IPS-18c (cell line): ENCODE data around the gene LNPEP.

Experiments
- H3K4me3 ChIP-seq: 2 replicates; pipeline ENCODE4 v1.7.0; 2013; ENCODE audit warnings: low read depth, mild to moderate bottlenecking, low read length, moderate library complexity; ENCODE audit not compliant: insufficient read depth
- H3K9me3 ChIP-seq: one replicate; pipeline ENCODE4 v1.6.1; 2013; ENCODE audit warnings: mild to moderate bottlenecking, low read length, moderate library complexity; ENCODE audit not compliant: control insufficient read depth, insufficient read depth

LNPEP gene

DNA sequence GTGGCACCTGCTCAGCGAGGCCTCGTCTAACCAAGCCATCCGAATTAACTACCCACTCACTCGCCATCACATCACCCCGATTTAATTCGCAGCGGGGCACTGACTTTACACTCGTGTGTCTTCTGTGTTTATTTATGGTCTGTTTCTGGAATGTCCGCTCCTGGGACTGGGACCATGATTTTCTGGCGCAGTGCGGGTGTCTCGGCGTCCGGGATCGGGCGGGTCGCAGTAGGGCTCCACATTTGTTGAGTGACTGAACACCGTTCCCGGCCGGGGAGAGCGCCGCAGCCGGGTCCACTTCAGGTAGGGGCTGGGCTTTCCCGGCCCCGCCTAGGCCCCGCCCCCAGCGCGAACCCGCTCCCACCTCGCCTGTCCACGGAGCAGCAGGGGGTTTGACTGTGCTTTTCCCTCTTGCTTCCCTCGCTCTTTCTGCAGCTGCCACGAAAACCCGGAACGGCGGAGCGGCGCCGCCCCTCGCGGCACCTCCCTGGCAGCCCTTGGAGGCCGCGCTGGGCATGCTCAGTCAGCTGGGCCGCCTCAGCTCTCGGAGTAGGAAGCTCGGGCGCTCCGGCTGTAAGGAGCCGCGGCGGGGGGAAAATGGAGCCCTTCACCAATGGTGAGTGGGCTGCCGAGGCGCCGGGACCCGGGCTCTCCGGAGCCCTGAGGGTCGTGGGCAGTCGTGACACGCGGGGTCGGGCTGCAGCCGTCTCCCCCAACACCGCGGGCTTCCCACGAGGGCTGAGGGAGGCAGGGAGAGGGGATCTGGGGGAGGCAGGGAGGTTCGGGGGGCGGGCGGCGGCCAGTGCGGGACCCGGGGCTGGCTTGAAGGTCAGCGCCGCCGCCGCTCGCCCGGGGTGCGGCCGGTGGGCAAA is at the start of gene LNPEP:
LNPEP (plus strand) TSS at position 522 of the 872 bp plus-strand sequence; CDS start at position 598, 76 bp downstream.
- Histone ChIP-seq H3K9me3 (no peaks in the 10 kb centered on the region), H3K4me3 (peak within 1 kb of the TSS; percentile 73)

- no peaks in the 10 kb centered on the region for H3K9me3 ChIP-seq
- no peak overlapping the region for H3K4me3 ChIP-seq
These were observed 42.5 kb upstream of the LNPEP start for GRCh38 chr5:96893342-96893741.

DNA sequence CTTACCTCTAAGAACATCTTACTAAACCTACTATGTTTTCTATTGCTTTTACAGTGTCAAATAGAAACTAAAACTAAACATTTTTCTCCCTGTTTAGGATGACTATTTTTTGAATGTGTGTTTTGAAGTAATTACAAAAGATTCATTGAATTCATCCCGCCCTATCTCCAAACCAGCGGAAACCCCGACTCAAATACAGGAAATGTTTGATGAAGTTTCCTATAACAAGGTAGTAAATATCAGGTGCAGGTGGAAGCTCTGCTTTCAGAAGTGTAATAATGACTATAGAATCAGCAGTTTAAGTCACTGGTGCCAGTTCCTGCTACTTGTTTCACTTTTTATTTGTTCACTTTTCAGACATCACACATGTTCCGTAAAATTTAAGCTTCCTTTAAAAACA is 39.6 kb upstream of the LNPEP start:
- Histone ChIP-seq H3K4me3 (no peak overlapping the region), H3K9me3 (no peaks in the 10 kb centered on the region)

DNA sequence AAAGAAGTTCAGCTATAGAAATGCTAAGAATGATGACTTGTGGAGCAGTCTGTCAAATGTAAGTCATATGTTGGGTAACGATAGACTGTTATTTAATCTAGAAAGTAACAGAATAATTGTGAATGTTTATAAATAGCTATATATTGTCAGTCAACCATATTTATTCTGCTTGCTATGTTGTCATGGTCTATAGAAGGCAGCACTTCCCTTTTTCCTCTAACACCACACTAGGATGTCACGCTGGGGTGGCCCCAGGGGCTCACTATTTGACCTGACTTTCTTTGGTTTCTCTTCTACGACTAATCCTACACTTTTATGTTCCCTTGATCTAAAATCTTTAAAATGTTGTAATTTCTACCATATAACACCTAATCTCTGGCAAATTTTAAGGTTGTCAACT is 39.1 kb upstream of the LNPEP start:
- H3K9me3 ChIP-seq: no peaks in the 10 kb centered on the region
- no peak overlapping the region for H3K4me3 ChIP-seq

DNA sequence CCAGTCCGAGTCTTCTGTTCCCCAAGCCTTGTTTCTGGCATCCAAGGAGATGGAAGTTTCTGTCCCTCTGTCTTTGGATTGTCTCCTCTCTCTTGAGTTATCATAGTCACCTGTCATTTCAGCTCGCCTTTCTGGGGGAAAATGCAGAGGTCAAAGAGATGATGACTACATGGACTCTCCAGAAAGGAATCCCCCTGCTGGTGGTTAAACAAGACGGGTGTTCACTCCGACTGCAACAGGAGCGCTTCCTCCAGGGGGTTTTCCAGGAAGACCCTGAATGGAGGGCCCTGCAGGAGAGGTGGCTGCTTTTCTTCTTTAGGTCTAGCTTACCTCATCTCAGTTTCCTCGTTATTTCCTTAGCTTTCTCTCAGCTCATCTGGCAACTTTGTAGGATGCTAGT is 34.5 kb upstream of the LNPEP start:
- no peak overlapping the region for H3K4me3 ChIP-seq
- no peaks in the 10 kb centered on the region for H3K9me3 ChIP-seq

DNA sequence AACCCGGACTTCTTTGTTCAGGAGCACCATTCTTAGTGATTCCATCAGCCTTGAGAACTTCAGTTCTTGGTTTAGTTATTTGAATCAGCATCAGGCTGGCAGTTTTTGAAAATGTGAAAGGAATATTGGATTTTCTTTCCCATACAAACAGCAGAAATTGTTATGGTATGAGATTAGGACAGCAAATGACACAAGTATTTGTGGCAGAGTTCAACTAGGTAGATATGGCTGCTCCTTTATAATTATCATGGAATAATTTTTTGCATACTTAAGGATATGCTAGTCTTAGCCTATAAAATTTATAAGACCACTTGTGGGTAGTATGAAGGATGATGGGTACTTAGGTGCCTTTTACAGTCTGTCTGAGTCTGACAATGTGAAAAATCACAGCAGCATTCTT is 34.0 kb upstream of the LNPEP start:
- H3K4me3 ChIP-seq: no peak overlapping the region

DNA sequence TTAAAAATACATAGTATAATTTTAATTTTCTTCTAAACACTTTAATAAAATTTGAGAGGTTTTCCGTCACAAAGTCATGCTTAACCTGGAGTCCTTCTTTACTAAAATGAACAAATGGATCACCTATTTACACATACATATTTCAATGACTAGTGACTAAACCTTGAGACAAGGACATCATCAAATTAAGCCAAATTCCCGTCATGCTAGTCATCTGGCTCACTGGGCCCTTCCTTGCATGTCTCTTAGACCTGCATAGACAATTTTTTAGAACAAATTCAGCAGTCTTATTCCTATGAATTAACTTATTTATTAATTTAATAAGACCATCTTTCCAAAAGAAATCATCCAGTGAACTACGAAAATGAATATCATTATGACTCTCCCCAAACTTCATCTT is 33.0 kb upstream of the LNPEP start:
- no peaks in the 10 kb centered on the region for H3K9me3 ChIP-seq
- H3K4me3 ChIP-seq: no peak overlapping the region

More for the DNA sequence above, 34.0 kb upstream of the LNPEP start:
- H3K9me3 ChIP-seq: no peaks in the 10 kb centered on the region

- no peaks in the 10 kb centered on the region for H3K9me3 ChIP-seq
- H3K4me3 ChIP-seq: no peak overlapping the region
These were observed 32.6 kb upstream of the LNPEP start for GRCh38 chr5:96903300-96903699.

- H3K4me3 ChIP-seq: no peak overlapping the region
- no peaks in the 10 kb centered on the region for H3K9me3 ChIP-seq
These were observed 31.6 kb upstream of the LNPEP start for GRCh38 chr5:96904054-96904931.

DNA sequence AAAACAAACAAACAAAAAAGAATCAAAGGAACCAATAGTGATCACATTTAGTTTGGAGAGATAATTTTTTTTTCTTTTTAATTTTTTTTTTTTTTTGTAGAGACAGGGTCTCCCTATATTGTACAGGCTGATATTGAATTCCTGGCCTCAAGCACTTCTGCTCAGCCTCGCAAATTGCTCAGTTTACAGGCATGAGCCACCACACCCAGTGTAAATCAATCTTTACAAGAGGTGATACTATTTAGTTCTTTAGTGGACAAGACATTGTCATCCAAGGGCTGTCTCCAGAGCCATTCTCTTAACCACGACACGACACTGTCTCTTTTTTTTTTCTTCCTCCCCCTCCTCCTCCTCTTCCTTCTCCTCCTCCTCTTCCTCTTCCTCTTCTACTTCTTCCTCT is 30.0 kb upstream of the LNPEP start:
- no peak overlapping the region for H3K4me3 ChIP-seq
- H3K9me3 ChIP-seq: no peaks in the 10 kb centered on the region

- no peak overlapping the region for H3K4me3 ChIP-seq
These were observed 26.9 kb upstream of the LNPEP start for GRCh38 chr5:96909003-96909402.

DNA sequence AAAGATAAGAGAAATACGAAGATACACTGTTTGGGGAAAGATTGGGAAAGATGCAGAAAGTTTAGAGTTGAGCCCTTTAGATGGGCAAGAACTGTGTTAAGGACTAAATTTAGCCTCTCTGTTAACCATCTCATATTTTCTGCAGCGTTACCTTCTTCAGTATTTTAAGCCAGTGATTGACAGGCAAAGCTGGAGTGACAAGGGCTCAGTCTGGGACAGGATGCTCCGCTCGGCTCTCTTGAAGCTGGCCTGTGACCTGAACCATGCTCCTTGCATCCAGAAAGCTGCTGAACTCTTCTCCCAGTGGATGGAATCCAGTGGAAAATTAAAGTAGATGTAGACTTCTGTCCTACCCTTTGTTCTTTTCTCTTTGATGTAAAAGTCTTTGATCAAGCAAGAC is 26.4 kb upstream of the LNPEP start:
- no peaks in the 10 kb centered on the region for H3K9me3 ChIP-seq
- no peak overlapping the region for H3K4me3 ChIP-seq

More at GRCh38 chr5:96909003-96909402, 26.9 kb upstream of the LNPEP start:
- no peaks in the 10 kb centered on the region for H3K9me3 ChIP-seq

- Histone ChIP-seq H3K9me3 (no peaks in the 10 kb centered on the region), H3K4me3 (no peak overlapping the region)
These were observed 24.7 kb upstream of the LNPEP start for GRCh38 chr5:96911139-96911538.

- no peaks in the 10 kb centered on the region for H3K9me3 ChIP-seq
- H3K4me3 ChIP-seq: no peak overlapping the region
These were observed 22.6 kb upstream of the LNPEP start for GRCh38 chr5:96913233-96913632.

DNA sequence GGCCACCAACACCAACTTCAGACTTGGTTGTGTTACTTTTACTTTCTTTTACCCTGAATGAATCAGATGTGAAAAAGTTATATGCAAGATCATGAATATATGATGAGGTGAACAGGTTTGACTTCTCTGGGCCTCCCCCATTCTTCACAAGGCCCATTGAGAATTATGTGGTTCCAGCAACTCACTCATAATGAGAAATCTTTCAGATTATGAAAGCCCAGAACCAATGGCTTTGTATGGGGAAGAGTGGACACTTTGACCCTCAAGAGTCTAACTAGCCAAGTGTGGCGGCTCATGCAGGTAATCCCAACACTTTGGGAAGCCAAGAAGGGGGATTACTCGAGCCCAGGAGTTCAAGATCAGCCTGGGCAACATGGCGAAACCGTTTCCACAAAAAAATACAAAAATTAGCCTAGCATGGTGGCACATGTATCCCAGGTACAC is 16.1 kb upstream of the LNPEP start:
- no peak overlapping the region for H3K4me3 ChIP-seq
- H3K9me3 ChIP-seq: no peaks in the 10 kb centered on the region

DNA sequence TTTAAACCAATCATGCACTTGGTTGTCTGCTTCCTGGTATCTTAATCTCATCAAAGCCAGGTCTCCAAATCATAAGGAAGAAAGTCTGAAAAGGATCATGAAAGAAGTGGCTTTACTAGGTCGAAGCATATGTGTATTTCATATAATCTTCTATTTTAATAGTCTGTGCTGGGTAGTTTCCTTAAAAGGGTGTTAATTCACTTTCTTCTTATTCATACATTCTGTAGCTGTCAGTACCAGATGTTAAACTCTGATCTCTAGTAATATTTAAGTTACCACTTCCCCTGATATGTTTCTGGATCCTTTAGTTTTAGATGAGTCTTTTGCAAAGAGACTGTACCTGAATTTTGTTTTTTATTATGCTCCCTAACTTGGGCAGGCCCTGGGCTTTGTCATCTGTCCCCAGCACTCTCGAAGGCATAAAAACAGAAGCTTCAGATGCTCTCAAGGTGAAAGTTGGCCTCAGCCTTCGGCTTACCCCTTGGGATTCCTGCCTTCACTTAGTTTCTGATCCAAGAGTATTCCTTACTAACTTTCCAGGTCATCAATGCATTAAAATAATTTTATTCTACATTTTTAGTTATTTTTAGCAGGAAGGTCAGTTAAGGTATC is 15.0 kb upstream of the LNPEP start:
- no peak overlapping the region for H3K4me3 ChIP-seq

DNA sequence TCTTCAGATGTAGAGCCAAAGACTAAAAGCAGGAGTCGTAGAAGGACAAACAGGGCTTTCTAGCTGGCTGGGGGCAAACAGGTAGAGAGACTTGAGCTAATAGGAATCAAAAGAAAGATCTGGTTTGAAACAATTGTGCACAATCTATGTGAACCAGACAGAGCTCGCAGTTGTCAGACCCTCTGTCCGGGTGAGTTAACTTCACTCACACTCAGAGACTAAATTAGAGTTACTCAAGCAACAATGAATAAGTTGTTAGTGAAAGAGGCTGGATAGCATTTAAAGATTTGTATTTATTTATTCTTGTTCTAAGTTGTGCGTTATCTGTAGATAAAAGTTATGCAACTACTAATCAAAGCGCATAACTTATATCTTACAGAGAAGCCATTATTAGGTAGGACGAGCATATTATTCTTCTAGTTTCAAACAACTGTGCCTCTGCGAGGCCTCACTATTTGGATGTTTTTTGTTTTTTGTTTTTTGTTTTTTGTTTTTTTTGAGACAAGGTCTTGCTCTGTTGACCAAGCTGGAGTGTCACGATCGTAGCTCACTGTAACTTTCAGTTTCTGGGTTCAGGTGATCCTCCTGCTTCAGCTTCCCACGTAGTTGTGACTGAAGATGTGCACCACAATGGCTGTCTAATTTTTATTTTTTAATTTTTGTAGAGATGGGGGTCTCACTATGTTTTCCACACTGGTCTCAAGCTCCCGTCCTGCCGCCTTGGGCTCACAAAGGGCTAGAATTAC is 13.2 kb upstream of the LNPEP start:
- Histone ChIP-seq H3K9me3 (no peaks in the 10 kb centered on the region), H3K4me3 (no peak overlapping the region)

More for the DNA sequence above, 15.0 kb upstream of the LNPEP start:
- no peaks in the 10 kb centered on the region for H3K9me3 ChIP-seq
